K562 (cell line): ENCODE data around the gene GNAL. TPM values are rescaled to one million over a fixed set of nuclear protein-coding genes. Genes with fewer than 3 reads are reported as not detected.

Experiments used
- ATAC-seq: fragments of 200-7000 bp; cut with Tn5 transposase; 3 replicates; pipeline ENCODE4 v1.9.1; 2020; ENCODE audit warnings: moderate library complexity
- BruUV-seq: library from RNA; stranded (reverse); fragments of 400-500 nt; replicated peaks from 2 replicates; lab custom pipeline; 2021; lab: Mats Ljungman, UMichigan
- CTCF ChIA-PET: fragments of 300-600 bp; formaldehyde crosslinking; extraction: SDS; loops from one replicate; lab custom pipeline; 2021; ENCODE audit warnings: low intra/inter-chr PET ratio; lab: Yijun Ruan, JAX
- POLR2A ChIA-PET: fragments of 300-600, 350-650 bp; sonication (Branson Sonifier 250); formaldehyde crosslinking; extraction: SDS; loops from one replicate; lab custom pipeline; 2021; ENCODE audit warnings: antibody characterized with exemption, inconsistent platforms; lab: Yijun Ruan, JAX
- DNase-seq, 4 experiments: peaks; one replicate each; pipeline versions ENCODE4 v3.0.0 to v3.0.0-alpha.2; 2011 to 2018; ENCODE audit warnings: low spot score in 3 of 4, mixed read lengths in 3 of 4; ENCODE audit errors: extremely low read depth in 1 of 4
- FAIRE-seq: peaks from 2 replicates; lab custom pipeline; 2011; peaks lifted over from hg19 to GRCh38; lab: Jason Lieb, UNC
- H2AFZ ChIP-seq: 2 replicates; pipeline ENCODE4 v1.6.0; 2011; ENCODE audit warnings: low read depth, low read length, control low read depth, inconsistent platforms
- H3K27ac ChIP-seq: fragments of 200-600 bp; 3 replicates; pipeline ENCODE4 v1.8.0; 2011; ENCODE audit warnings: low read depth, mild to moderate bottlenecking, control low read depth, inconsistent platforms, low read length, moderate library complexity, mixed read lengths; ENCODE audit errors: extremely low read depth
- H3K27me3 ChIP-seq, 2 experiments: fragments of 300-600 bp in 1 of 2; 2 replicates in 1 of 2; 3 replicates in 1 of 2; pipeline versions ENCODE4 v1.6.0 to v1.8.0; 2011; ENCODE audit warnings: inconsistent platforms in 2 of 2, low read length in 2 of 2, mild to moderate bottlenecking in 1 of 2, mixed read lengths in 1 of 2, moderate library complexity in 1 of 2; ENCODE audit not compliant: control insufficient read depth in 2 of 2, insufficient read depth in 2 of 2
- H3K36me3 ChIP-seq: fragments of 300-600 bp; 3 replicates; pipeline ENCODE4 v1.8.0; 2011; ENCODE audit warnings: mild to moderate bottlenecking, low read length, inconsistent platforms; ENCODE audit not compliant: control insufficient read depth, insufficient read depth
- H3K4me1 ChIP-seq, 2 experiments: fragments of 200-600 bp in 1 of 2; replicated peaks in 1 of 2; 2 replicates in 1 of 2; 3 replicates in 1 of 2; pipeline versions ENCODE4 v1.5.1 to v1.8.0; 2011; ENCODE audit warnings: inconsistent platforms in 2 of 2, low read length in 2 of 2, mild to moderate bottlenecking in 1 of 2, mixed read lengths in 1 of 2, moderate library complexity in 1 of 2; ENCODE audit not compliant: control insufficient read depth in 2 of 2, insufficient read depth in 2 of 2
- H3K4me2 ChIP-seq: 2 replicates; pipeline ENCODE4 v1.6.1; 2011; ENCODE audit warnings: low read length, control low read depth, inconsistent platforms, mixed read lengths; ENCODE audit not compliant: insufficient read depth
- H3K4me3 ChIP-seq: fragments of 200-600 bp; sonication (generic), shearing (Covaris generic); 2 replicates; pipeline ENCODE4 v1.5.1; 2016; ENCODE audit warnings: control low read depth, inconsistent platforms
- H3K79me2 ChIP-seq: fragments of 200-600 bp; 3 replicates; pipeline ENCODE4 v1.8.0; 2011; ENCODE audit warnings: low read length, inconsistent platforms; ENCODE audit not compliant: control insufficient read depth, insufficient read depth
- H3K9ac ChIP-seq, 2 experiments: 2 replicates each; pipeline versions ENCODE4 v1.6.0 to v1.6.1; 2011; ENCODE audit warnings: low read depth in 2 of 2, low read length in 2 of 2, control low read depth in 1 of 2, inconsistent platforms in 1 of 2, mild to moderate bottlenecking in 1 of 2, mixed read lengths in 1 of 2; ENCODE audit not compliant: insufficient read depth in 1 of 2
- H3K9me1 ChIP-seq: one replicate; pipeline ENCODE4 v1.6.0; 2011; ENCODE audit warnings: inconsistent platforms, mild to moderate bottlenecking, low read length, moderate library complexity; ENCODE audit not compliant: control insufficient read depth, insufficient read depth
- H3K9me3 ChIP-seq: replicated peaks from 2 replicates; pipeline ENCODE4 v1.5.1; 2011; ENCODE audit warnings: low read depth, low read length, inconsistent platforms; ENCODE audit not compliant: control insufficient read depth, insufficient read depth
- H4K20me1 ChIP-seq: replicated peaks from 2 replicates; pipeline ENCODE4 v1.6.1; 2011; ENCODE audit warnings: low read length, inconsistent platforms, mixed read lengths; ENCODE audit not compliant: control insufficient read depth, insufficient read depth
- BRD9 ChIP-seq: fragments of 450-650 bp; IDR thresholded peaks from 2 replicates; pipeline ENCODE4 v1.6.1; 2018; ENCODE audit warnings: low read depth; ENCODE audit not compliant: partially characterized antibody
- CREB1 ChIP-seq, 2 experiments: sonication (generic) in 1 of 2; formaldehyde crosslinking in 1 of 2; IDR thresholded peaks; 2 replicates each; pipeline versions ENCODE4 v1.6.1 to v1.8.0; 2012 to 2022; ENCODE audit warnings: inconsistent platforms in 1 of 2, mild to moderate bottlenecking in 1 of 2, missing genetic modification reagents in 1 of 2, moderate library complexity in 1 of 2
- ESRRA ChIP-seq: fragments of 450-650 bp; IDR thresholded peaks from 2 replicates; pipeline ENCODE4 v1.6.1; 2014; ENCODE audit warnings: low read depth, mild to moderate bottlenecking, moderate library complexity, borderline replicate concordance
- FOXK2 ChIP-seq, 2 experiments: fragments of 450-650 bp; IDR thresholded peaks in 1 of 2; conservative IDR thresholded peaks in 1 of 2; 2 replicates each; pipeline ENCODE4 v1.6.1; 2016; ENCODE audit warnings: low read depth in 2 of 2, mild to moderate bottlenecking in 1 of 2
- ILF3 ChIP-seq: fragments of 450-650 bp; IDR thresholded peaks from 2 replicates; pipeline ENCODE4 v1.6.1; 2018; ENCODE audit warnings: antibody characterized with exemption, mild to moderate bottlenecking, moderate library complexity, borderline replicate concordance
- IRF1 ChIP-seq: sonication (generic); formaldehyde crosslinking; IDR thresholded peaks from 2 replicates; pipeline ENCODE4 v1.8.0; 2022; ENCODE audit warnings: missing genetic modification reagents, mild to moderate bottlenecking, borderline replicate concordance
- MAX ChIP-seq: sonication (generic); formaldehyde crosslinking; IDR thresholded peaks from 2 replicates; pipeline ENCODE4 v1.9.0; 2022; ENCODE audit warnings: mild to moderate bottlenecking, missing genetic modification reagents
- MYNN ChIP-seq, 2 experiments: sonication (generic); formaldehyde crosslinking in 1 of 2; IDR thresholded peaks; 2 replicates each; pipeline versions ENCODE4 v1.5.0 to v1.6.1; 2016 to 2020; ENCODE audit warnings: antibody characterized with exemption in 1 of 2, missing genetic modification reagents in 1 of 2
- NFE2 ChIP-seq: IDR thresholded peaks from 2 replicates; pipeline ENCODE4 v1.6.1; 2014; ENCODE audit warnings: antibody characterized with exemption, low read depth
- PPARD ChIP-seq: fragments of 250-450 bp; sonication (Bioruptor Pico); IDR thresholded peaks from 2 replicates; pipeline ENCODE4 v1.8.0; 2022; ENCODE audit warnings: inconsistent platforms, mild to moderate bottlenecking, moderate library complexity
- SMARCB1 ChIP-seq: IDR thresholded peaks from 2 replicates; pipeline ENCODE4 v1.6.1; 2011; ENCODE audit warnings: improper control_type of control experiment, low read depth; ENCODE audit not compliant: insufficient read length
- STAT5A ChIP-seq: IDR thresholded peaks from 2 replicates; pipeline ENCODE4 v1.6.1; 2012; ENCODE audit warnings: low read length, inconsistent platforms, borderline replicate concordance
- TRIM25 ChIP-seq: fragments of 450-650 bp; IDR thresholded peaks from 2 replicates; pipeline ENCODE4 v1.7.0; 2016; ENCODE audit warnings: borderline replicate concordance
- ZNF431 ChIP-seq: sonication (generic); formaldehyde crosslinking; IDR thresholded peaks from 2 replicates; pipeline ENCODE4 v1.8.0; 2022; ENCODE audit warnings: mild to moderate bottlenecking, missing genetic modification reagents
- ZNF551 ChIP-seq: fragments of 250-450 bp; sonication (Bioruptor Pico); IDR thresholded peaks from 2 replicates; pipeline ENCODE4 v1.5.0; 2021; ENCODE audit warnings: mild to moderate bottlenecking, moderate library complexity
- ZNF707 ChIP-seq: fragments of 250-450 bp; sonication (Bioruptor Pico); conservative IDR thresholded peaks from 2 replicates; pipeline ENCODE4 v1.8.0; 2022; ENCODE audit warnings: inconsistent platforms, mild to moderate bottlenecking, moderate library complexity
- WGBS: fragments of 100-300 bp; shearing (Covaris generic); methylation state at CpG from one replicate; pipeline ENCODE4 v1.1.6; 2016; ENCODE audit warnings: low coverage, mixed read lengths; ENCODE audit not compliant: insufficient coverage; ENCODE audit errors: missing lambda C conversion rate; 5-methylcytosine and 5-hydroxymethylcytosine counted together
- in situ Hi-C: fragments of 300-500 bp; cut with MboI; formaldehyde crosslinking; loops from 4 replicates; pipeline ENCODE4 v1.15.0; 2018; ENCODE audit warnings: inconsistent platforms, mixed read lengths
- intact Hi-C: fragments of 100-400 bp; cut with micrococcal nuclease; formaldehyde crosslinking; loops from 2 replicates; pipeline ENCODE4 v1.14.2; 2022
- polyA plus RNA-seq, 8 experiments: library from polyadenylated mRNA; depleted of rRNA in 4 of 8; stranded (reverse) in 5 of 8; unstranded in 3 of 8; fragments of >200 nt; fragmentation: Nextera tagmentation in 2 of 8; fragmentation: Illumina TruSeq in 1 of 8; extraction: Ambion mirVana in 2 of 8; extraction: Trizol in 1 of 8; gene quantifications; 2 replicates each; pipeline versions ENCODE4 v1.2.1 to v1.2.3, GENCODE V29; 2011 to 2014; ENCODE audit warnings: inconsistent platforms in 1 of 8, missing spikeins in 1 of 8
- total RNA-seq, 7 experiments: library from RNA; depleted of rRNA in 6 of 7; stranded (reverse); fragments of >200 nt in 6 of 7; fragmentation: Illumina TruSeq in 2 of 7; extraction: Trizol in 2 of 7; gene quantifications; 2 replicates each; pipeline versions ENCODE4 v1.2.1 to v1.2.3, GENCODE V29; 2011 to 2021; ENCODE audit warnings: low replicate concordance in 1 of 7

GNAL gene
- total and polyA plus RNA-seq, 9 of the 15 experiments (the other 6 are each of a cell fraction or from before 2014, with no cell fraction given), result under 0.01 to 0.10 (median 0.01) TPM; not detected in 5

- intact Hi-C loops, result loop anchor here (10.0 kb wide), 1 partner anchor 385 kb away; no protein-coding TSS in a partner anchor
- Histone ChIP-seq H3K36me3 (no peaks in the 10 kb centered on the region), H3K27ac (no peak overlapping the region), H3K4me1 (no peaks in the 10 kb centered on the region), H3K27me3 (peaks cover 5 to 24% of the 10 kb centered on the region in 2 experiments; a peak in 2 of 5 replicates), H2AFZ (no peak overlapping the region), H4K20me1 (no peaks in the 10 kb centered on the region), H3K9me1 (no peaks in the 10 kb centered on the region), H3K9ac (no peak overlapping the region), H3K4me3 (no peak overlapping the region), H3K4me2 (no peak overlapping the region), H3K79me2 (no peaks in the 10 kb centered on the region), H3K9me3 (no peaks in the 10 kb centered on the region)
- ChIA-PET CTCF (no interaction called here), POLR2A (interaction anchor here (0.7 to 0.9 kb wide), 2 partner anchors 9 to 424 kb away, joined by 3 to 4 read pairs; no protein-coding TSS in a partner anchor)
- BruUV-seq, result no TSS peak
- FAIRE-seq (no peak), ATAC-seq (no peak), DNase-seq (no peak)
- no peak for TF ChIP-seq STAT5A
- TF ChIP-seq FOXK2 (conservative IDR thresholded peaks at IDR 0.05 in 1 of 2, IDR thresholded peaks at IDR 0.05 in 1 of 2; ENCODE audit: low read depth in 2 of 2), result no peak
- no peak for TF ChIP-seq TRIM25
- TF ChIP-seq ZNF431 (CRISPR knock-in tag), result no peak
- TF ChIP-seq MYNN (IDR thresholded peaks at IDR 0.05), result no peak
- TF ChIP-seq MYNN (CRISPR knock-in tag; IDR thresholded peaks at IDR 0.05), result no peak
- TF ChIP-seq ZNF551 (CRISPR knock-in tag), result no peak
- no peak for TF ChIP-seq ESRRA
- no peak for TF ChIP-seq ILF3
- TF ChIP-seq PPARD, result no peak
- no peak for TF ChIP-seq CREB1 (IDR thresholded peaks at IDR 0.05)
- TF ChIP-seq CREB1 (CRISPR knock-in tag; IDR thresholded peaks at IDR 0.05), result no peak
- TF ChIP-seq IRF1 (CRISPR knock-in tag), result no peak
- no peak for TF ChIP-seq ZNF707 (CRISPR knock-in tag)
- no peak for TF ChIP-seq MAX
- no peak for TF ChIP-seq SMARCB1
- TF ChIP-seq BRD9, result no peak
- TF ChIP-seq NFE2, result no peak
- WGBS, result under 1% methylated on average over 4 of the region's 4 CpGs
- in situ Hi-C loops, result loop anchor here (5.0 to 10.0 kb wide), 4 partner anchors 38 to 595 kb away; no protein-coding TSS in a partner anchor
Observed at GRCh38 chr18:11649839-11650238, 39.2 kb upstream of the GNAL start.
